Glutamatergic neuron (in vitro differentiated cells): ENCODE data around the gene ZBTB7A. TPM values are rescaled to one million over a fixed set of nuclear protein-coding genes. Genes with fewer than 3 reads are reported as not detected.

Source experiments
- DNase-seq: peaks from one replicate; pipeline ENCODE4 v3.0.0; 2022
- H3K27ac Mint-ChIP-seq: one replicate; pipeline ENCODE4 v1.8.0; 2020; ENCODE audit warnings: mild to moderate bottlenecking, mixed read lengths, inconsistent platforms; ENCODE audit not compliant: unreplicated experiment
- H3K27me3 Mint-ChIP-seq: one replicate; pipeline ENCODE4 v1.8.0; 2020; ENCODE audit warnings: mild to moderate bottlenecking, moderate library complexity, mixed read lengths, inconsistent platforms; ENCODE audit not compliant: unreplicated experiment
- H3K36me3 Mint-ChIP-seq: one replicate; pipeline ENCODE4 v1.8.0; 2020; ENCODE audit warnings: mild to moderate bottlenecking, mixed read lengths, inconsistent platforms; ENCODE audit not compliant: unreplicated experiment
- H3K4me1 Mint-ChIP-seq: one replicate; pipeline ENCODE4 v1.8.0; 2020; ENCODE audit warnings: mild to moderate bottlenecking, low read depth, mixed read lengths, inconsistent platforms; ENCODE audit not compliant: unreplicated experiment
- H3K4me3 Mint-ChIP-seq: one replicate; pipeline ENCODE4 v1.8.0; 2020; ENCODE audit warnings: mild to moderate bottlenecking, mixed read lengths, inconsistent platforms; ENCODE audit not compliant: unreplicated experiment
- H3K9me3 Mint-ChIP-seq: one replicate; pipeline ENCODE4 v1.8.0; 2020; ENCODE audit warnings: mild to moderate bottlenecking, moderate library complexity, mixed read lengths, inconsistent platforms; ENCODE audit not compliant: unreplicated experiment
- CTCF ChIP-seq: fragments of 200-600 bp; sonication (generic); IDR thresholded peaks from one replicate; pipeline ENCODE4 v1.5.0; 2021; ENCODE audit not compliant: partially characterized antibody, unreplicated experiment
- total RNA-seq: library from RNA; stranded (reverse); fragmentation: NEBNext Ultra II Directional; extraction: Animal tissue kit (Norgen Biotek cat#: 25700); gene quantifications from one replicate; pipeline ENCODE4 v1.2.1, GENCODE V29; 2021; ENCODE audit not compliant: unreplicated experiment

ZBTB7A gene
- total RNA-seq, 1 donor from 2014 or later: 21.8 TPM

- no peaks in the 10 kb centered on the region for H3K4me1 Mint-ChIP-seq
- H3K27me3 Mint-ChIP-seq: no peaks in the 10 kb centered on the region
- H3K9me3 Mint-ChIP-seq: no peaks in the 10 kb centered on the region
- H3K36me3 Mint-ChIP-seq: no peaks in the 10 kb centered on the region
- no peak overlapping the region for H3K4me3 Mint-ChIP-seq
- TF ChIP-seq CTCF: no peak
- no peak for DNase-seq
- no peak overlapping the region for H3K27ac Mint-ChIP-seq
Observed at GRCh38 chr19:4077800-4078684, 11.3 kb upstream of the ZBTB7A start.

GRCh38 chr19:4077007-4077374, 10.3 kb upstream of the ZBTB7A start:
- Mint-ChIP-seq H3K9me3 (no peaks in the 10 kb centered on the region), H3K4me1 (no peaks in the 10 kb centered on the region), H3K27ac (no peak overlapping the region), H3K36me3 (no peaks in the 10 kb centered on the region), H3K4me3 (no peak overlapping the region), H3K27me3 (no peaks in the 10 kb centered on the region)
- TF ChIP-seq CTCF: no peak
- DNase-seq: no peak

- Mint-ChIP-seq H3K9me3 (no peaks in the 10 kb centered on the region), H3K4me3 (no peak overlapping the region), H3K36me3 (no peaks in the 10 kb centered on the region), H3K27me3 (peaks cover under 1% of the 10 kb centered on the region), H3K27ac (no peak overlapping the region), H3K4me1 (no peaks in the 10 kb centered on the region)
- no peak for DNase-seq
- TF ChIP-seq CTCF: no peak
Observed at GRCh38 chr19:4075373-4075772, 8.7 kb upstream of the ZBTB7A start.

GRCh38 chr19:4071610-4072009, 4.9 kb upstream of the ZBTB7A start:
- H3K36me3 Mint-ChIP-seq: no peaks in the 10 kb centered on the region
- DNase-seq: no peak
- TF ChIP-seq CTCF: no peak
- no peaks in the 10 kb centered on the region for H3K4me1 Mint-ChIP-seq
- no peak overlapping the region for H3K27ac Mint-ChIP-seq
- no peaks in the 10 kb centered on the region for H3K9me3 Mint-ChIP-seq
- H3K27me3 Mint-ChIP-seq: peaks cover 3% of the 10 kb centered on the region
- H3K4me3 Mint-ChIP-seq: no peak overlapping the region

- H3K4me3 Mint-ChIP-seq: no peak overlapping the region
- TF ChIP-seq CTCF: no peak
- no peaks in the 10 kb centered on the region for H3K4me1 Mint-ChIP-seq
- peaks cover 3% of the 10 kb centered on the region for H3K27me3 Mint-ChIP-seq
- H3K36me3 Mint-ChIP-seq: no peaks in the 10 kb centered on the region
- no peak for DNase-seq
- H3K27ac Mint-ChIP-seq: no peak overlapping the region
- H3K9me3 Mint-ChIP-seq: no peaks in the 10 kb centered on the region
Observed at GRCh38 chr19:4069331-4069959, 2.7 kb upstream of the ZBTB7A start.
